ENCODE results near the gene ZNF579. TPM values are rescaled to one million over a fixed set of nuclear protein-coding genes. Genes with fewer than 3 reads are reported as not detected.

Gene ZNF579
- total and polyA plus RNA-seq, 2 of the 13 experiments (the other 11 are each of a cell fraction or from before 2014, with no cell fraction given), result 2.1 to 2.9 TPM

- TF ChIP-seq ZNF382 (CRISPR knock-in tag; IDR thresholded peaks at IDR 0.05; ENCODE audit: borderline replicate concordance) (no peak), RARA (CRISPR knock-in tag; IDR thresholded peaks at IDR 0.05) (0 out of 2 replicates have a peak, but pooled peaks have one; percentile 15), NFATC3 (CRISPR knock-in tag; IDR thresholded peaks at IDR 0.05) (no peak), TAF1 (CRISPR knock-in tag; IDR thresholded peaks at IDR 0.05) (peak; percentile 27; the same call in 1 of the 2 replicates), KDM3A (CRISPR knock-in tag; IDR thresholded peaks at IDR 0.05; ENCODE audit: low read depth) (no peak), ZSCAN25 (CRISPR knock-in tag; IDR thresholded peaks at IDR 0.05) (no peak), XRCC5 (optimal IDR thresholded peaks at IDR 0.05; ENCODE audit: low read length) (no peak), KLF6 (CRISPR knock-in tag; IDR thresholded peaks at IDR 0.05) (no peak), ZNF207 (IDR thresholded peaks at IDR 0.05; ENCODE audit: borderline replicate concordance) (no peak), ZMYM4 (CRISPR knock-in tag; IDR thresholded peaks at IDR 0.05) (no peak), SP4 (CRISPR knock-in tag; IDR thresholded peaks at IDR 0.05) (no peak; the same call in 1 of the 2 replicates), SATB2 (CRISPR knock-in tag; IDR thresholded peaks at IDR 0.05) (no peak), ZKSCAN5 (CRISPR knock-in tag; IDR thresholded peaks at IDR 0.05) (no peak), ZNF451 (CRISPR knock-in tag; IDR thresholded peaks at IDR 0.05) (no peak), FOSL1 (CRISPR knock-in tag; IDR thresholded peaks at IDR 0.05; ENCODE audit: borderline replicate concordance) (0 out of 2 replicates have a peak, but pooled peaks have one; percentile 80), ZNF136 (CRISPR knock-in tag; IDR thresholded peaks at IDR 0.05; ENCODE audit: low read depth) (no peak), ZNF598 (CRISPR knock-in tag; IDR thresholded peaks at IDR 0.05; ENCODE audit: borderline replicate concordance) (no peak), NFRKB (IDR thresholded peaks at IDR 0.05) (no peak), ZNF597 (CRISPR knock-in tag; IDR thresholded peaks at IDR 0.05) (no peak), DPF2 (CRISPR knock-in tag; IDR thresholded peaks at IDR 0.05; ENCODE audit: borderline replicate concordance, low read depth) (no peak), ZBTB43 (CRISPR knock-in tag; conservative IDR thresholded peaks at IDR 0.05) (no peak), ZNF180 (CRISPR knock-in tag; IDR thresholded peaks at IDR 0.05; ENCODE audit: borderline replicate concordance, low read depth) (no peak), ZNF350 (CRISPR knock-in tag; IDR thresholded peaks at IDR 0.05; ENCODE audit: borderline replicate concordance, low read depth) (no peak), SAP130 (CRISPR knock-in tag; IDR thresholded peaks at IDR 0.05; ENCODE audit: low read depth) (peak; percentile 16), ZNF20 (CRISPR knock-in tag; IDR thresholded peaks at IDR 0.05) (no peak), CHD2 (IDR thresholded peaks at IDR 0.05; ENCODE audit: low read depth, low read length) (no peak), MTA1 (CRISPR knock-in tag; IDR thresholded peaks at IDR 0.05; ENCODE audit: borderline replicate concordance) (peak; percentile 54; the same call in 1 of the 2 replicates)
- TF ChIP-seq, protein P1, sequence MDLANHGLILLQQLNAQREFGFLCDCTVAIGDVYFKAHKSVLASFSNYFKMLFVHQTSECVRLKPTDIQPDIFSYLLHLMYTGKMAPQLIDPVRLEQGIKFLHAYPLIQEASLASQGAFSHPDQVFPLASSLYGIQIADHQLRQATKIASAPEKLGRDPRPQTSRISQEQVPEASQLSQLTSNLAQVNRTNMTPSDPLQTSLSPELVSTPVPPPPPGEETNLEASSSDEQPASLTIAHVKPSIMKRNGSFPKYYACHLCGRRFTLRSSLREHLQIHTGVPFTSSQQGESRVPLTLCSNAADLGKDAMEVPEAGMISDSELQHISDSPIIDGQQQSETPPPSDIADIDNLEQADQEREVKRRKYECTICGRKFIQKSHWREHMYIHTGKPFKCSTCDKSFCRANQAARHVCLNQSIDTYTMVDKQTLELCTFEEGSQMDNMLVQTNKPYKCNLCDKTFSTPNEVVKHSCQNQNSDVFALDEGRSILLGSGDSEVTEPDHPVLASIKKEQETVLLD (CRISPR knock-in tag; IDR thresholded peaks at IDR 0.05; ENCODE audit: low read depth), result no peak
Observed at GRCh38 chr19:55549500-55550320, 30.9 kb downstream of the ZNF579 start (continued).
